NCI-H128 (cell line): ENCODE measurements around the gene RIBC2.
"Not testable (repeated sequence)": the region's sequence is repeated elsewhere in the genome, so short reads cannot be mapped to it uniquely, and the experiment has no call there.

ENCODE experiments used
- DNase-seq: peaks from one replicate; lab custom pipeline; 2025; ENCODE audit not compliant: unreplicated experiment; lab: John Stamatoyannopoulos, UW

Gene RIBC2, protein sequence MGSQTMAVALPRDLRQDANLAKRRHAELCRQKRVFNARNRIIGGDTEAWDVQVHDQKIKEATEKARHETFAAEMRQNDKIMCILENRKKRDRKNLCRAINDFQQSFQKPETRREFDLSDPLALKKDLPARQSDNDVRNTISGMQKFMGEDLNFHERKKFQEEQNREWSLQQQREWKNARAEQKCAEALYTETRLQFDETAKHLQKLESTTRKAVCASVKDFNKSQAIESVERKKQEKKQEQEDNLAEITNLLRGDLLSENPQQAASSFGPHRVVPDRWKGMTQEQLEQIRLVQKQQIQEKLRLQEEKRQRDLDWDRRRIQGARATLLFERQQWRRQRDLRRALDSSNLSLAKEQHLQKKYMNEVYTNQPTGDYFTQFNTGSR

DNA sequence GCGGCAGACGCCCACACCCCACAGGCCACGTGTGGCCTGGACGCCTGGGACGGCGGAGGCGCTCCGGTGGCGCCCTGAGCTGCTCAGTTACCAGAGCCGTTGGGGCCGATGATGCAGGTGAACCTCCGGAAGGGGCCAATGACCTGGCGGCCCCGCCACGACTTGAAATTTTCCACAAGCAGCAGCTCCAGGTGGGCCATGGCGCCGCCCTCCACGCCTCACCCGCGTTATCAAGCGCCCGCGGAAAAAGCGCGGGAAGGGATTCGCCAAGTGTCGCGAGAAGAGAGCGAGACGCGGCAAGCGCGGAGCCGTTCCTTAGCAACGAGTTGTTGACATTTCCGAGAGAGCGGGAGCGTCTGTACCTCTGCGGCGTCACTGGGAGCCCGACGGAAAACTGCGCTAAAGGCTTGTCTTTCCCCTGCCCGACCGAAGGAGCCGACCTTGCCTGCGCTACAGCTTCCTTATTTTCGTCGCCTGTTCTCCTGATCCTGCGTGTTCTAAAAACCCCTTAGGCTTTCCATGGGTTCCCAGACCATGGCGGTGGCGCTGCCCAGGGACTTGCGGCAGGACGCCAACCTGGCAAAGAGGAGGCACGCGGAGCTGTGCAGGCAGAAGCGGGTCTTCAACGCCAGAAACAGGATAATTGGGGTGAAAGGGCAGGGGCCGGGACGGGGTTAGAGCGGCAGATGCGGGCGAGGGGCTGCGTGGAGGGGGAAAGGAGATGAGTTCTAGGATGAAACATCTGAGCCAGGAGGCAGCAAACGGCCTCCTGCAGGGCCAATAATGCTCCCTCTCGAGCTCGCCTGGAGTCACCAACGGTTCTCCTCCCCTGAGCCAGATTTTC is at the start of gene RIBC2, which contains the start of gene SMC1B:
TSS of gene RIBC2 (plus strand) at position 326 of the 844 bp plus-strand sequence. CDS start at position 520, 194 bp downstream.
TSS of gene SMC1B (minus strand) at position 232 of the 844 bp plus-strand sequence. CDS start at position 200, 32 bp downstream.
- no peak for DNase-seq

DNA sequence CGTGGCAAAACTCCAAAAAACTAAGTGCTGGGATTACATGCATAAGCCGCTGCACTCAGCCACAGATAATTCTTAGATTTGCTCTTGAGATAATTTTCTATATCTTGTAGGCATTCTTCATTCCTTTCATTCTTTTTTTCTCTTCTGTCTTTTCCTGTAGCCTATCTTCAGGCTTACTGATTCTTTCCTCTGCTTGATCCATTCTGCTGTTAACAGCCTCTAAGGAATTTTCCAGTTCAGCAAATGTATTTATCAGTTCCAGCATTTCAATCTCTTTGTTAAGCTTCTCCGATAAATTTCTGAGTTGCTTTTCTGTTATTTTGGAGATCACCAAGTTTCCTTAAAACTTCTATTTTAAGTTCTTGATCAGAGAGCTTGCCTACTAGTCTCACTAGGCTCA is 46.8 kb upstream of the RIBC2 start:
- DNase-seq = no peak

DNA sequence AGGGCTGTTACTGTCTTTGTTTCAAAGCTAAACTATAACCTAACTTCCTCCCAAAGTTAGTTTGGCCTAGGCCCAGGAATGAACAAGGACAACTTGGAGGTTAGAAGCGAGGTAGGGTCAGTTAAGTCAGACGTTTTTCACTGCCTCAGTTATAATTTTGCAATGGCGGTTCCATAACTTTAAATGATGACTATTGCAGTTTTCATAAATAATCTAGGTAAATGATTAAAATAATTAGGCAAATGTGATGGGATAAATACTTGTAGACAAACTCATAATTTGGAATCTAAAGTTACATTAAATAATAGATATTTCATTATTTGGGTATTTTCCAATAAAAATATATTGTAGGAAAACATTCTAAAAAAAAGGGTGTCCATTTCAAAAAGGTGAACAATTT is 39.9 kb upstream of the RIBC2 start:
- DNase-seq = not testable (repeated sequence)

DNA sequence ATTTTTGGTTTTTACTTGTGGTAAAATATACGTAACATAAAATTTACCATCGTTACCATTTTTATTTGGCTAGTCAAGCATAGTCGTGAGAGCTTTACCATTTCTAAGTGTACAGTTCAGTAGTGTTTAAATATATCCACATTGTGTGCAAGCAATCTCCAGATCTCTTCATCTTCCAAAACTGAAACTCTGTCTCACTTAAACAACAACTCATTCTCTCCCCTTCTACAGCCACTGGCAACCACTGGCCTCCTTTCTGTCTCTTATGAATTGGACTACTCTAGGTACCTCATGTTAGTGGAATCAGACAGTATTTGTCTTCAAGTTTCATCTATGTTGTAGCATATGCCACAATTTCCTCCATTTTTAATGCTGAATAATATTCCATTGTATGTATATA is 37.5 kb upstream of the RIBC2 start:
- DNase-seq = no peak

DNA sequence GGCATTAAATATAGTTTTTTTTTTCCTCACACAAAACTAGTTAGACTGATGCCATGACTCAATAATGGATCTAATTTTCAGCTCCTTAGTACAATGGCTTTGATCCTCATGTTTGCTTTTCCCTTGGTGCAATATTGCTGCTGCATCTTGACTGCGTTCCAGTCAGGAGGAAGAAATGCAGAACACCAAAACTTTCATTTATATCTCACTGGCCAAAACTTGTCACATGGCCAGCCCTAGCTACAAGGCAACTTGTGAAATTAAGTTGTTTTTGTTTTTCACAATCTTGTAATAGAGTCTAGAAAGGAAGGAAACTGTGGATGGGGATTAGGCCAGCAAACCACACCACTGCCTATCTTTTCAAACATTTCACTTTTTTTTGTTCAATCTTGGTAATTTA is 36.8 kb upstream of the RIBC2 start:
- no peak for DNase-seq

DNA sequence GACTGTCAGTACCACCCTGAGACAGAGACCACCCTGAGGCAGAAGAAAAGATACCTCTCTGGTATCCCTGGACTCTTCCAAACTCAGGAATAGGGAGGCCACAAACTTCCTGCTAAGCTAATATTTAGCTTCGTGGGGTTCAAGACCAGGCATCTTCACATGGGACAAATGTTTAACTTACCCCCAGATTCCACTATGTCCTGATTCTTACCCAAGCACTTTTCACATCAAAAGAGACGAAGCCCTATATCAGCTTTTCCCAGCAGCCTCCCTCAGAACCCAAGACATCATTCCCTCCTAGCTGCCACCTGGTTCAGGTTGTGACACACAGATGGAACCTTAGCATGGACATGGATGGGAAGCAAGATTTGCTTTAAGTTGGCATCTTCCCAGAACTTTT is 32.1 kb upstream of the RIBC2 start:
- DNase-seq = no peak

DNA sequence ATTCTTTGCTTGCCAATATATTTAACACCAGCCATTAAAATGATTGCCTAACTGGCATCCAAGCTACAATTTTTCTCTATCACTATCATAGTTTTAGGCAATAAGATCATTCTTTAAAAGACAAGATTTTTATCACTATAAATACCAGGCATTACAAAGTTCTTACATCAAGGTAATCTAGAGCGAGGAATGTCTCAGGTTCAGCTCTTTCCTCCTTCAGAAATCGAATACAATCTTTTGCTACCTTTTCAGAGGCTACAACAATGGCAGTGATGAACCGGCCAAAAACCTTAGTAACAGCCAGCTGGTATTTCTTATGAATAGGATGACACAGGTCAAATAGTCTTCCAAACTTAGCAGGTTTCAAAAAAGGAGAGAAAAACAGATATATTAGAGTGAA is 23.9 kb upstream of the RIBC2 start:
- no peak for DNase-seq

DNA sequence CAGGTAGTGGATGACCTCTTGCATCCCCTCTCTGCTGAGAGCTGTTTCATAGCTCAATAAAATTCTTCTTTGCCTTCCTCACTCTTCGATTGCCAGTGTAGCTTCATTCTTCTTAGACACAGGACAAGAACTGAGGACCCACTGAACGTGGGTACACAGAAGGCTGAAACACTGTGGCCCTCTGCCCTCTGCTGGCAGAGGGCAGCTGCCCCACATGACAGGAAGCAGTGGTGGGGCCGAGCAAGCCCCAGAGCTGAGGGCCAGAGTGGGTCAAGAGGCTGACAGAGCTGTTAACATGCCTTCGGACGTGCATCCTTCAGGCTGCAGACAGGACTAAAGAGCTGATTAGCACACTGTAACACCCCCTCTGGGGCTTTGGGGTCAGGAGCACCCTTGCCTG is 15.7 kb upstream of the RIBC2 start:
- no peak for DNase-seq

DNA sequence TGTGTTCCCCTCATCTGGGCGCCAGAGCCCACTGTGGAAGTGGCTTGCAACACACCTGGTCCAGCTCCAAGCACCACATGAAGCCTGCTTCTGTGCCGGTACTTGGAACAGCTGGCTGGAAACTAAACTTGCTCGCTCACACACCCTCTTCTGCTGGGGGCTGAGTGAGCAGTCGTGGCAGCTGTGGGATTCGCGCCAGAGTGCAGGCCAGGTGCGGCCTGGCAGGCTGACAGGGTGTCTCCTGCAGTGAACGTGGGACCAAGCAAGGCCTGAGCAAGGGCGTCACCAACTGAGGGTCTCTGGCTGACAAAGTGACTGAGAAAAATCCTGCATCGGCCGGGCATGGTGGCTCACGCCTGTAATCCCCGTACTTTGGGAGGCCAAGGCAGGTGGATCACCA is 15.3 kb upstream of the RIBC2 start:
- no peak for DNase-seq

DNA sequence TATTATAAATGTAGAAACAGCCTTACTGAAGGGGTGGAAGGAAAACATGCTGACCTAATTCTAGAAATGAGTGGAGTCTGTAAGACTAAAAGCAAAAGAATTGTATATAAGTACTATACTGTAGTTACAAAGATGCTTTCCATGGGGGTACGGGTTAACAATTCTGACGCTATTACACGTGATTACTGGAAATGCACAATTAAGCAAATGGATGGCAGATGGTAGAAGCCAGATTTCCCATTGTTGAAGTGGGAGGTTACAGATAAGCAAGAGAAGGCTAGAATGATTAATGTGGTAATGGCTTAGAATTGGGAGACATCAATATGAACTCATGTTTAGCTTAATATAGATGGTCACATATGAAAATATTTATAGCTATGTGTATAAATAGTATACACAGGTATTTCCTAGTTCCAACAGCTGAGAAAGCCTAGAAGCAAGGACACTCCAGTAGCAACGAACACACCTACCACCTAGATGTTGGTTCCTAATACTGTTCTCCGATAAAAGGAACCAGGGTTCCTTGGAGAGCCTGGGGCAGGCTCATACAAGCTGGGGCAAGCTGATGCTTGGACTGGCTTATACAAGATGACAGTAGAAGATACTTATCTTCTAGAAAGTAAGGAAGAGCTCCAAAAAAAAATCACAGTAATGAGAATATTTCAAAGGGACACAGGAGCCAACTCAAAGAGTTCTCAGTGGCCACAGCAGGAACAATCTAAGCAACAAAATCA is 13.6 kb upstream of the RIBC2 start:
- no peak for DNase-seq

DNA sequence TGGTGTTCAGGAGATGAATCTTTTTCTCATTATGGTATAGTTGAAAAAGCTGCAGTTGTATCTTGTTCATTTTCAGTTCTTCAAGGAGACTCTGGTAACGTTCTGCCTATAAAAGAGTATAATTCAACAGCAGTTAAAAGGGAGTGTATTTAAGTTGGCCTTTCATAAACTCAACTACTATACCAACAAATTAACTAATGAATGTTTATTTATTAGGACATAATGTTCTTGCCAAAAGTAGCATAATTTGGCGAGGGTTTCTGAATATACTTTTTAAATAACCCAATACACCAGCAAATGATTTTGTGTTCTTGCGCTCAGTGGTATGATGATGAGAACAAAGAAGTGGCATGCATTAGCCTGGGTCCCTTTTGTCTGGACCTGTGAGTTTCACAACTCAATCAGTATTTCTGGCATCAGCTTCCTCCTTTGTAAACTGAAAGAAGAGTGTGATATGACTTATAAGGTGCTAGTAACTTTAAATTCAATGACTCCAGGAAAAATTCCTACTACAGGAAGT is 11.0 kb upstream of the RIBC2 start:
- no peak for DNase-seq

DNA sequence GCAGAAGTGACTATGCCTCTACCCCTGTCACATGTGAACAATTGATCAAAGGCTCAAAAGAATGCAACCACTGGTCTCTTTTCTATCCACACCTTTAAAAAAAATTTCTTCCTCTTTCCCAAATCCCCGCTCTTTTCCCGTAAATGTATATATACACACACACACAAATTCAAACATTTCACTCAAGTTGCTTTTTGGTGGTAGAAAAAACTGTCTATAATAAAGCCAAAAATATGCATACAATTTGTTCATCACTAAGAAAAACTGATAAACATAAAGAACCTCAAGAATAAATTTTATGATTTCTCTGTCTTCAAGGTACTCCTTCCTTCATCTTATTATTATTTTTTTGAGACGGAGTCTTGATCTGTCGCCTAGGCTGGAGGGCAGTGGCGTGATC is 5.7 kb upstream of the RIBC2 start:
- no peak for DNase-seq

DNA sequence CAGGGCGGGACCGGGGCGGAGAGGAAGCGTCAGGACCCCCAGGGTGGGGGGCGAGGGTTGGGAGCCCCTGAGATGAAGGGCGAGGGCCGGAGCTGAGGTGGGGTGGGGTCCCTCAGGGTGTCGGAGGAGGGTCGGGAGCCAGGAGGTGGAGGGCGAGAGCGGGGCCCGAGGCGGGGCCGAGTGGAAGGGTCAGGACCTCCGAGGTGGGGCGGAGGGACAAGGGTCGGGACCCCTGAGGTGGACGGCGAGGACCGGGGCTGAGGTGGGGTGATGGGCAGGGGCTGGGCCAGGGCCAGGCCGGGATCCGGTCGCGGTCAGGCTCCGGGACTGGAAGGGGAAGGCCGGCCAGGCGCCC is 503 bp upstream of the RIBC2 start:
- DNase-seq = no peak

DNA sequence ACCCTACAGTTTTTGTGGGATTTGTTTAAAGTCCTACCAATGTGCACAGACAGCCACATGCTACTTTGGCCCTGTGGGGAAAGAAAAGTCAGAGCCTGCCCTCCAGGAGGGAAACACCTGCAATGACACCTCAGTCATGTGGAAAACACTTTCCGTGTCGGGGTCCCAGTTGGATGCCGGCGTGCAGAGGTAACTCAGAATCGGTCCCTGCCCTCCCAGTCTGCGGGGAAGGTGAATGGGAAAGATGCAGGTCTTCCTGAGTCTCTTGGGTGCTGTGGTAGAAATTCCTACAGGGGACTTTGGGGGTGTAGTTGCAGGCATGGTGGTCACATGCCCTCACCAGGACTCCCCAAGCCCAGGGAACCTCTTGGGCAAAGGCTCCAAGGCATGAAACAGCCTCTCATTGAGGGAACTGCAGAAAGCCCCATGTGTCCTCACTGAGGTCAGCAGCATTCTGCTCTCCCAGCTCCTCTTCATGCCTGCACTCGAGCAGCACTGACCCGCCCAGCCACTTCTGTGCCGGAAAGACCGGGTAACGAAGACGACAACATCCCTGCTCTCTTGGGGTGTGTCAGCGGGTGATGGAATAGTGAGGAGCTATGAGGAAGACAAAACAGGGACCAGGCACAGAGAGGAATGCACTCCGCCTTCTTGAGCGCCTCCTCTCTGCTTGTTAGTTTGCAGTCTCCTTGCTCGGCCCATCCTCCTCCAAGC is 4.7 kb downstream of the RIBC2 start:
- no peak for DNase-seq

DNA sequence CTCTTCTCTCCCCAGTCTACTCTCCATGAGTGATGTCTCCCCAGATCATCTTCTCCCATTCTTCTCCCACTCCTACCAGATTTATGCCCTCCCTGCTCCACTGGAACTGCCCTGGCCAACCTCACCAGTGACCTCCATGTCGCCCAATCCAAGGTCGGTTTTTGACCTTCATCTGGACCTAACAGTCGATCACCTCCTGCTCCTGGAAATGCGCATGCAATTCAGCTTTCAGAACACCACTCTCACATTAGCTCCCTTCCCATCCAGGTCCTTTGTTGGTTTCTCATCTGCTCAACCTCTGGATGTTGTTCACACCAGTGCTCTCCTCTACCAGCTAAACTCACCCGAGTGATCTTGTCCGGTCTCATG is 5.3 kb downstream of the RIBC2 start:
- DNase-seq = no peak

DNA sequence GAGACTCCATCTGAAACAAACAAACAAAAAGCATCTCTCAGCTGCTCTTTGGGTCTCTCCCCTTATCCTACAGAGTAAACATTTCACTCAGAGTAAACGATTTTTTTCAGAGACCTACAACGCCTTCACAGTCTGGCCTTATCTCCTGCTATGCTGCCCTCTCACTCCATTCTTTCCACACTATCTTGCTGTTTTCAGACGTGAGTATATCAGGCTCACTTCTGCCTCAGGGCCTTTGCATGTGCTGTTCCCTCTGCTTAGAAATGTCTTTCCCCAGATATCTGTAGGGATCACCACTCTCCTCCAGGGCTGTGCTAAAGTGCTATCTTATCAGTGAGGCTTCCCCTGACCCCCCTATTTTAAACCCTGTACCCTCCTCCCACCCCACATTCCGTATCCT is 6.5 kb downstream of the RIBC2 start:
- DNase-seq = no peak

DNA sequence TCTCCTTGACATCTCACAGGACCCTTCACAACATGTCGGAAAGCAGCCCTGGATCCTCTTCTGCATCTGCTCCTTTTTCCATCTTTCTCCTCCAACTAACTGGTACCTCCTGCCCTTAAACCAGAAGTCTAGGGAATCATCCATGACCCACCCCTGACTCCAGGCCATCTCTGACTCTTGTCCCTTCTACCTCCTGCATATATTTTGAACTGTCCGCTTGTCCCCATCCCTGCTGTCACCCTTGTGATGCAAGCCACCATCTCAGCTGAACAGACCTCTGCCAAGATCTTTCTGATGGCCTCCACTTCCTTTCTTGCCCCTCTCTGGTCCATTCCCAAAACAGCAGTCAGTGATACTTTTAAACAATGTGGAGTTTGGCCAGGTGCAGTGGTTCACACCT is 7.0 kb downstream of the RIBC2 start:
- DNase-seq = no peak

DNA sequence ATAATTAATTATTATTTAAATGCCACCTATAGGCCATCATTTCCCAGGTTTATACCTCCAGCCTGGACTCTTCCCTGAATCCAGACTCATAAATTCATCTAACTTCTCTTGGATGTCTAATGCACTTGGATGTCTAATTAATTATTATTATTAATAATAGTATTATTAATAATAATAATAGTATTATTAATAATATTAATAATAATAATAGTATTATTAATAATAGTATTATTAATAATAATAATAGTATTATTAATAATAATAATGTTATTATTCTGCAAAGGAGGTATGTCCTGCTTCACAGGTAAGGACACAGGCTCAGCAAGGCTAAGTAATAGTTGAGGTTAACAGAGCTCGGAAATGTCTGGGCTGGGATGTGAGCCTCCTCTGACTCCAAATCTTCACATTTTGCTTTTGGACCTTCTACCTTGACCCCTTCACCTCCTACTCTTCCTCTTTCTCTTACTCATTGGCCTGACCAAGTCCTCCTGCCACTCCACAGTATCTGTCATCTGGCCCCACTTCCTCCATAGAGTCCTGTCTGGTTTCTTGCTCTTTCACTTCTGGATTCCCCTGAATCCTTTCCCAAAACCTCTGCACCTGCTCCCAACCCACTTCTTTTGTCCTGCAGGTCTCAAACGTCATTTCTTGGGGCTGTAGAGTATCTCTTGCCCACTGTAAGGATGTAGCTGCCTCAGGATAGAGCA is 8.0 kb downstream of the RIBC2 start:
- no peak for DNase-seq

DNA sequence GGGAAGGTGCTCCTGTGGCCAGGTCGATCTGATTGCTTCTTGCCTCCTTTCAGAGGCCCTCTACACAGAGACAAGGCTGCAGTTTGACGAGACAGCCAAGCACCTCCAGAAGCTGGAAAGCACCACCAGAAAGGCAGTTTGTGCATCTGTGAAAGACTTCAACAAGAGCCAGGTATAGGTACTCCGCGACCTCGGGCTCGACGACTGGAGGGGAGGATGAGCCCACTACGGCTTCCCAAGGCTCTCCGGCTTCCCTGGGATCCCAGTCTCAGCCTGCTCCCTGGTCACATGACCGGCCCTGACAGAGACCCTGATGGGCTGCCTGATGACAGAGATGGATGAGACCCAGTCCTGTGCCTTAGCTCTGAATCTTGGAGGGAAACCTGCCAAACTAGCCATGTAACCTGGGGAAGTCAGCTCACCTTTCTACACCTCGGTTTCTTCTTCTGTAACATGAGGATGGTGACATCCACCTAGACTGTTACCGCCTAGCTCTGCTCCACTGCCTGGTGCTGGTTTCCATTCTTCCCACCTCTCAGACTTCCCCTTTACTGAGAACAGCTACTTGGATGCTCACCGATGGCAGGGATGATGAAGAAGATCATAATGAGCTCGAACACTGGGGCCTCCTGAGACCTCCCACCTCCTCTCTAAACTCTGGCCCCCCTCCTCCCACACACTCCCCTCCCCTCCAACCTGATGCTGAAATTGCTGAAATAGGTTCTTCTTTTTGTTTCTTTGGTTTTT is 8.9 kb downstream of the RIBC2 start:
- no peak for DNase-seq

DNA sequence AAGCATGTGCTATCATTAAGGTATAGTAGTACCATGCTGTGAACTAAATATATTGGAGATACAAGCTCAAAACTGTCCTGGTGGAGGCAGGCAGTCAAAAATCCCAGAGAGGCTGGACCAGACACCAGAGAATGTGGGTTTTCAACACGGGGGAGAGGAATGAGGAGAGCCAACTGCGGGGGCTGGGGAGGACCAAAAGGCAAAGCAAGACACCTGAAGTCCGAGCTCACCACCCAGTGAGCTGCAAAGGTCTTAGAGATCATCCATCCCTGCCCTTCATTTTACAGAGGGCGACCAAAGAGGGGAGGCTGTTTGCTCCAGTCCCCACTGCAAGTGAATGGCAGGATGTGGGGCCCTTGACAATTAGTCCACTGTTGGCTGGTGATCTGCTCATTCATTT is 10.0 kb downstream of the RIBC2 start:
- no peak for DNase-seq
